ENCODE measurements around the gene CENPV. TPM values are rescaled to one million over a fixed set of nuclear protein-coding genes. Genes with fewer than 3 reads are reported as not detected.
A peak's percentile ranks its signal among the peaks of the same experiment; 100 is the strongest.

Gene CENPV
- total RNA-seq, 3 donors from 2014 or later = 26.9 to 91.5 (median 50.1) TPM

DNA sequence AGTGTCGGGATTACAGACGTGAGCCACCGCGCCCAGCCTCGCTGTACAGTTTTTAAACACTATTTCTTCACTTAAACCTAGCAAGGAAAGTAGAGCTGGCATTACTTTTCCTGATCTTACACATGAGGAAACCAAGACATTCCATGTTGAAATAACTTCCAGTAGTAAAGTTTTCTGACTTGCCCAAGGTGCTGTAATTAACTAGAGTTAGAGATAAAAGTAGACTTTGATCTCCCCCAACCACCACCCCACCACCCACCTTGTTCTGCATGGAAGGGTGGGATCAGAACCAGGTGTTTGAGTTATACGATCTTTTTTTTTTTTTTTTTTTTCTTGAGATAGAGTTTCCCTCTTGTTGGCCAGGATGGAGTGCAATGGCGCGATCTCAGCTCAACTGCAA lies 47.1 kb downstream of the CENPV start:
- Histone ChIP-seq H3K9me3 (no peaks in the 10 kb centered on the region), H3K4me3 (no peak overlapping the region), H3K4me1 (ENCODE audit: low read depth) (no peaks in the 10 kb centered on the region), H3K36me3 (ENCODE audit: low read depth) (no peaks in the 10 kb centered on the region)
- TF ChIP-seq, protein P1, sequence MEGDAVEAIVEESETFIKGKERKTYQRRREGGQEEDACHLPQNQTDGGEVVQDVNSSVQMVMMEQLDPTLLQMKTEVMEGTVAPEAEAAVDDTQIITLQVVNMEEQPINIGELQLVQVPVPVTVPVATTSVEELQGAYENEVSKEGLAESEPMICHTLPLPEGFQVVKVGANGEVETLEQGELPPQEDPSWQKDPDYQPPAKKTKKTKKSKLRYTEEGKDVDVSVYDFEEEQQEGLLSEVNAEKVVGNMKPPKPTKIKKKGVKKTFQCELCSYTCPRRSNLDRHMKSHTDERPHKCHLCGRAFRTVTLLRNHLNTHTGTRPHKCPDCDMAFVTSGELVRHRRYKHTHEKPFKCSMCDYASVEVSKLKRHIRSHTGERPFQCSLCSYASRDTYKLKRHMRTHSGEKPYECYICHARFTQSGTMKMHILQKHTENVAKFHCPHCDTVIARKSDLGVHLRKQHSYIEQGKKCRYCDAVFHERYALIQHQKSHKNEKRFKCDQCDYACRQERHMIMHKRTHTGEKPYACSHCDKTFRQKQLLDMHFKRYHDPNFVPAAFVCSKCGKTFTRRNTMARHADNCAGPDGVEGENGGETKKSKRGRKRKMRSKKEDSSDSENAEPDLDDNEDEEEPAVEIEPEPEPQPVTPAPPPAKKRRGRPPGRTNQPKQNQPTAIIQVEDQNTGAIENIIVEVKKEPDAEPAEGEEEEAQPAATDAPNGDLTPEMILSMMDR (IDR thresholded peaks at IDR 0.05) = no peak
- DNase-seq = no peak
- intact Hi-C loops (cut with DNase I, micrococcal nuclease) = no loop called here
- no peak for ATAC-seq

DNA sequence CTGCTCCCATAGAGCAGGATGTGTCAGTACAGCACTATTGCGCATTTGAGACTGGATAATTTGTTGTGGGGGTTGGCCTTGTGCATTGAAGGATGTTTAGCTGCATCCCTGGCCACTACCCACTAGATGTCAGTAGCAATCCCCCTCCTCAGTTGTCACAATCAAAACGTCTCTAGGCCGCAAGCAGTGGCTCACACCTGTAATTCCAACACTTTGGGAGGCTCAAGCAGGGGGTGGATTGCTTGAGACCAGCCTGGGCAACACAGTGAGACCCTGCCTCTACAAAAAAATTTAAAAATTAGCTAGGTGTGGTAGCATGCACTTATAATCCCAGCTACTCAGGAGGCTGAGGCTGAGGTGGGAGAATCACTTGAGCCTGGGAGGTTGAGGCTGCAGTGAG lies 48.4 kb downstream of the CENPV start:
- DNase-seq = no peak
- Histone ChIP-seq H3K9me3 (no peaks in the 10 kb centered on the region), H3K4me3 (no peak overlapping the region), H3K4me1 (ENCODE audit: low read depth) (peaks cover 3% of the 10 kb centered on the region), H3K36me3 (ENCODE audit: low read depth) (no peaks in the 10 kb centered on the region)
- peak; percentile 50 for ATAC-seq
- TF ChIP-seq, protein P1 (IDR thresholded peaks at IDR 0.05) = no peak
- intact Hi-C loops (cut with DNase I, micrococcal nuclease) = no loop called here

DNA sequence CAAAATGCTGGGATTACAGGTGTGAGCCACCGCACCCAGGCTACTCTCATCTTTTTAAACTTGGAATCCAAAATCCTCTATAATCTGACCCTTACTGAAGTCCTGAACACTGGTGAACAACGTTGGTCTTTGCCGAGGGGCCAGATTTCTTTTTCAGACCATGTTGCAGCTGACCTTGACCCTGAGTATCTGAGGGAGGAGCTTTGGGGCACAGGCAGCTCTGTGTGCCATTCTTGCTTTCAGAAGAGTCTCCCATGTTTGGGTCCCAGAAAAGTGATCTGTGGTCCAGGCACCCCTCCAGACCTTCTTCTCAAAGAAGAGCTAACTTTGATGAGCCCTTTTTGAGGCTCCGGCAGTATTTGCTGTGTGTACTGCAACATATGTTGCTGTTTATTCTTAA lies 50.4 kb downstream of the CENPV start:
- intact Hi-C loops (cut with DNase I, micrococcal nuclease) = no loop called here
- no peaks in the 10 kb centered on the region for H3K9me3 ChIP-seq
- no peaks in the 10 kb centered on the region for H3K36me3 ChIP-seq (ENCODE audit: low read depth)
- DNase-seq (no peak), ATAC-seq (no peak)
- no peak overlapping the region for H3K4me3 ChIP-seq
- H3K4me1 ChIP-seq (ENCODE audit: low read depth) = peaks cover 14% of the 10 kb centered on the region
- TF ChIP-seq, protein P1 (IDR thresholded peaks at IDR 0.05) = no peak

GRCh38 chr17:16301963-16302855 lies 51.1 kb downstream of the CENPV start:
- H3K4me3 ChIP-seq = no peak overlapping the region
- intact Hi-C loops (cut with DNase I, micrococcal nuclease) = no loop called here
- ATAC-seq (no peak), DNase-seq (no peak)
- H3K4me1 ChIP-seq (ENCODE audit: low read depth) = peaks cover 20% of the 10 kb centered on the region
- no peaks in the 10 kb centered on the region for H3K9me3 ChIP-seq
- TF ChIP-seq, protein P1 (IDR thresholded peaks at IDR 0.05) = no peak
- H3K36me3 ChIP-seq (ENCODE audit: low read depth) = no peaks in the 10 kb centered on the region

DNA sequence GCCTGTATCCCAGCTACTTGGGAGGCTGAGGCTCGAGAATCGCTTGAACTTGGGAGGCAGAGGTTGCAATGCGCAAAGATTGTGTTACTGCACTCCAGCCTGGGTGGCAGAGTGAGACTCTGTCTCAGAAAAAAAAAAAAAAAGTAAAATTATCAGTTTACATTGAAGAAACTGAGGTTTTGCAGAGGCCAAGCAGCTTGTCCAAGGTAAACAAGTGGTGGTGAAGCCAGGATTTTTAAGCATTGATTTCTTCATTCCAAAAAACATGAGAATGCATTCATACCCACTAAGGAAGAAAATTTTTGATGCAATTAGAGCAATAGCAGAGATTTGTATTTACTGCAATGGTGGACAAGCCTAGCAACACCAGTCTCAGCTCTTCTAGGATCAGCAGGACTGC lies 52.7 kb downstream of the CENPV start:
- ATAC-seq (no peak), DNase-seq (no peak)
- intact Hi-C loops (cut with DNase I, micrococcal nuclease) = no loop called here
- Histone ChIP-seq H3K36me3 (ENCODE audit: low read depth) (no peaks in the 10 kb centered on the region), H3K4me1 (ENCODE audit: low read depth) (peaks cover 26% of the 10 kb centered on the region), H3K9me3 (no peaks in the 10 kb centered on the region), H3K4me3 (no peak overlapping the region)
- TF ChIP-seq, protein P1 (IDR thresholded peaks at IDR 0.05) = no peak
